ENCODE results near the gene TBPL2. TPM values are rescaled to one million over a fixed set of nuclear protein-coding genes. Genes with fewer than 3 reads are reported as not detected.

The TBPL2 gene
- total RNA-seq, 1 experiment from 2014 or later: not detected

GRCh38 chr14:55414551-55414950, 25.9 kb downstream of the TBPL2 start:
- Histone ChIP-seq H3K79me2 (ENCODE audit: insufficient read depth, low read length) (peaks cover 8% of the 10 kb centered on the region; the same call in 1 of the 2 replicates), H3T11ph (ENCODE audit: low read length) (no peak overlapping the region), H3K4me1 (ENCODE audit: insufficient read depth, low read length) (no peaks in the 10 kb centered on the region), H2BK5ac (ENCODE audit: insufficient read length, low read length) (no peak overlapping the region), H2BK120ac (ENCODE audit: low read depth, low read length, poor library complexity, severe bottlenecking) (no peak overlapping the region), H3K9me3 (ENCODE audit: control insufficient read depth, low read depth, low read length) (no peaks in the 10 kb centered on the region), H2AK5ac (ENCODE audit: insufficient read length, low read length) (no peak overlapping the region), H4K91ac (ENCODE audit: insufficient read length, low read depth, low read length) (no peak overlapping the region), H3K23ac (ENCODE audit: insufficient read length, low read depth, low read length) (no peak overlapping the region), H3K18ac (ENCODE audit: insufficient read length, low read depth, low read length) (no peak overlapping the region), H3K56ac (ENCODE audit: insufficient read length, low read depth, low read length) (no peak overlapping the region), H3K4me2 (ENCODE audit: insufficient read depth, insufficient read length, low read length) (no peak overlapping the region), H3K79me1 (ENCODE audit: insufficient read depth, low read depth, low read length, poor library complexity, severe bottlenecking) (no peaks in the 10 kb centered on the region), H2BK12ac (ENCODE audit: insufficient read length, low read depth, low read length) (no peak overlapping the region), H4K8ac (replicated peaks; ENCODE audit: insufficient read length, low read depth, low read length) (no peak overlapping the region), H3K14ac (ENCODE audit: insufficient read depth, low read length) (no peak overlapping the region), H2BK15ac (ENCODE audit: low read depth, low read length) (no peak overlapping the region), H3K27ac (ENCODE audit: insufficient read length, low read depth, low read length) (no peak overlapping the region), H2BK20ac (ENCODE audit: low read depth, low read length, poor library complexity, severe bottlenecking) (no peak overlapping the region), H3K27me3 (ENCODE audit: insufficient read depth, low read length) (no peaks in the 10 kb centered on the region), H3K23me2 (ENCODE audit: insufficient read length, low read depth, low read length, poor library complexity, severe bottlenecking) (peaks cover 4% of the 10 kb centered on the region), H2AFZ (ENCODE audit: low read length) (no peak overlapping the region), H3K9ac (ENCODE audit: extremely low read depth, insufficient read length, low read length) (no peak overlapping the region), H4K20me1 (ENCODE audit: control insufficient read depth, insufficient read depth, insufficient read length) (no peaks in the 10 kb centered on the region), H3K4ac (ENCODE audit: low read depth, low read length) (no peak overlapping the region), H4K5ac (ENCODE audit: insufficient read length, low read depth, low read length) (no peak overlapping the region)
- no CpG with 5 or more reads among the region's 3 CpGs for WGBS (ENCODE audit: extremely low coverage, insufficient read length, low lambda C conversion rate)
- Mint-ChIP-seq H3K9me3 (no peaks in the 10 kb centered on the region; a peak in 1 of 5 replicates), H3K36me3 (ENCODE audit: insufficient read depth in 1 of 3, low read depth in 3 of 3) (no peaks in the 10 kb centered on the region), H3K27ac (no peak overlapping the region), H3K4me1 (peaks cover 26 to 31% of the 10 kb centered on the region in 2 experiments), H3K27me3 (ENCODE audit: low read depth) (peaks cover 5% of the 10 kb centered on the region; the same call in 1 of the 2 replicates), H3K4me3 (no peak overlapping the region)
- DNase-seq: no peak
- TF ChIP-seq CTCF (conservative IDR thresholded peaks at IDR 0.05): no peak
